K562 (cell line): ENCODE data around the gene CEP170. TPM values are rescaled to one million over a fixed set of nuclear protein-coding genes. Genes with fewer than 3 reads are reported as not detected.
"Not testable (repeated sequence)": the region's sequence is repeated elsewhere in the genome, so short reads cannot be mapped to it uniquely, and the experiment has no call there.

ENCODE experiments used
- ATAC-seq: fragments of 200-7000 bp; cut with Tn5 transposase; 3 replicates; pipeline ENCODE4 v1.9.1; 2020; ENCODE audit warnings: moderate library complexity
- BruUV-seq: library from RNA; stranded (reverse); fragments of 400-500 nt; replicated peaks from 2 replicates; lab custom pipeline; 2021; lab: Mats Ljungman, UMichigan
- CTCF ChIA-PET: fragments of 300-600 bp; formaldehyde crosslinking; extraction: SDS; loops from one replicate; lab custom pipeline; 2021; ENCODE audit warnings: low intra/inter-chr PET ratio; lab: Yijun Ruan, JAX
- POLR2A ChIA-PET: fragments of 300-600, 350-650 bp; sonication (Branson Sonifier 250); formaldehyde crosslinking; extraction: SDS; loops from one replicate; lab custom pipeline; 2021; ENCODE audit warnings: antibody characterized with exemption, inconsistent platforms; lab: Yijun Ruan, JAX
- DNase-seq, 4 experiments: peaks; one replicate each; pipeline versions ENCODE4 v3.0.0 to v3.0.0-alpha.2; 2011 to 2018; ENCODE audit warnings: low spot score in 3 of 4, mixed read lengths in 3 of 4; ENCODE audit errors: extremely low read depth in 1 of 4
- FAIRE-seq: peaks from 2 replicates; lab custom pipeline; 2011; peaks lifted over from hg19 to GRCh38; lab: Jason Lieb, UNC
- H2AFZ ChIP-seq: 2 replicates; pipeline ENCODE4 v1.6.0; 2011; ENCODE audit warnings: low read depth, low read length, control low read depth, inconsistent platforms
- H3K27ac ChIP-seq: fragments of 200-600 bp; 3 replicates; pipeline ENCODE4 v1.8.0; 2011; ENCODE audit warnings: low read depth, mild to moderate bottlenecking, control low read depth, inconsistent platforms, low read length, moderate library complexity, mixed read lengths; ENCODE audit errors: extremely low read depth
- H3K27me3 ChIP-seq, 2 experiments: fragments of 300-600 bp in 1 of 2; 2 replicates in 1 of 2; 3 replicates in 1 of 2; pipeline versions ENCODE4 v1.6.0 to v1.8.0; 2011; ENCODE audit warnings: inconsistent platforms in 2 of 2, low read length in 2 of 2, mild to moderate bottlenecking in 1 of 2, mixed read lengths in 1 of 2, moderate library complexity in 1 of 2; ENCODE audit not compliant: control insufficient read depth in 2 of 2, insufficient read depth in 2 of 2
- H3K36me3 ChIP-seq: fragments of 300-600 bp; 3 replicates; pipeline ENCODE4 v1.8.0; 2011; ENCODE audit warnings: mild to moderate bottlenecking, low read length, inconsistent platforms; ENCODE audit not compliant: control insufficient read depth, insufficient read depth
- H3K4me1 ChIP-seq, 2 experiments: fragments of 200-600 bp in 1 of 2; replicated peaks in 1 of 2; 2 replicates in 1 of 2; 3 replicates in 1 of 2; pipeline versions ENCODE4 v1.5.1 to v1.8.0; 2011; ENCODE audit warnings: inconsistent platforms in 2 of 2, low read length in 2 of 2, mild to moderate bottlenecking in 1 of 2, mixed read lengths in 1 of 2, moderate library complexity in 1 of 2; ENCODE audit not compliant: control insufficient read depth in 2 of 2, insufficient read depth in 2 of 2
- H3K4me2 ChIP-seq: 2 replicates; pipeline ENCODE4 v1.6.1; 2011; ENCODE audit warnings: low read length, control low read depth, inconsistent platforms, mixed read lengths; ENCODE audit not compliant: insufficient read depth
- H3K4me3 ChIP-seq: fragments of 200-600 bp; sonication (generic), shearing (Covaris generic); 2 replicates; pipeline ENCODE4 v1.5.1; 2016; ENCODE audit warnings: control low read depth, inconsistent platforms
- H3K79me2 ChIP-seq: fragments of 200-600 bp; 3 replicates; pipeline ENCODE4 v1.8.0; 2011; ENCODE audit warnings: low read length, inconsistent platforms; ENCODE audit not compliant: control insufficient read depth, insufficient read depth
- H3K9ac ChIP-seq, 2 experiments: 2 replicates each; pipeline versions ENCODE4 v1.6.0 to v1.6.1; 2011; ENCODE audit warnings: low read depth in 2 of 2, low read length in 2 of 2, control low read depth in 1 of 2, inconsistent platforms in 1 of 2, mild to moderate bottlenecking in 1 of 2, mixed read lengths in 1 of 2; ENCODE audit not compliant: insufficient read depth in 1 of 2
- H3K9me1 ChIP-seq: one replicate; pipeline ENCODE4 v1.6.0; 2011; ENCODE audit warnings: inconsistent platforms, mild to moderate bottlenecking, low read length, moderate library complexity; ENCODE audit not compliant: control insufficient read depth, insufficient read depth
- H3K9me3 ChIP-seq: replicated peaks from 2 replicates; pipeline ENCODE4 v1.5.1; 2011; ENCODE audit warnings: low read depth, low read length, inconsistent platforms; ENCODE audit not compliant: control insufficient read depth, insufficient read depth
- H4K20me1 ChIP-seq: replicated peaks from 2 replicates; pipeline ENCODE4 v1.6.1; 2011; ENCODE audit warnings: low read length, inconsistent platforms, mixed read lengths; ENCODE audit not compliant: control insufficient read depth, insufficient read depth
- CEBPB ChIP-seq: fragments of 450-650 bp; IDR thresholded peaks from 2 replicates; pipeline ENCODE4 v1.6.1; 2016; ENCODE audit warnings: missing genetic modification characterization, missing compliant biosample characterization
- CEBPG ChIP-seq, 3 experiments: fragments of 200-800 bp in 1 of 3; sonication (Bioruptor generic) in 1 of 3; sonication (generic) in 1 of 3; formaldehyde crosslinking in 1 of 3; IDR thresholded peaks in 2 of 3; conservative IDR thresholded peaks in 1 of 3; 2 replicates each; pipeline versions ENCODE4 v1.6.1 to v1.8.0; 2016 to 2022; ENCODE audit warnings: missing compliant biosample characterization in 2 of 3, missing genetic modification characterization in 2 of 3, mild to moderate bottlenecking in 1 of 3, missing genetic modification reagents in 1 of 3
- WGBS: fragments of 100-300 bp; shearing (Covaris generic); methylation state at CpG from one replicate; pipeline ENCODE4 v1.1.6; 2016; ENCODE audit warnings: low coverage, mixed read lengths; ENCODE audit not compliant: insufficient coverage; ENCODE audit errors: missing lambda C conversion rate; 5-methylcytosine and 5-hydroxymethylcytosine counted together
- in situ Hi-C: fragments of 300-500 bp; cut with MboI; formaldehyde crosslinking; loops from 4 replicates; pipeline ENCODE4 v1.15.0; 2018; ENCODE audit warnings: inconsistent platforms, mixed read lengths
- intact Hi-C: fragments of 100-400 bp; cut with micrococcal nuclease; formaldehyde crosslinking; loops from 2 replicates; pipeline ENCODE4 v1.14.2; 2022
- polyA plus RNA-seq, 8 experiments: library from polyadenylated mRNA; depleted of rRNA in 4 of 8; stranded (reverse) in 5 of 8; unstranded in 3 of 8; fragments of >200 nt; fragmentation: Nextera tagmentation in 2 of 8; fragmentation: Illumina TruSeq in 1 of 8; extraction: Ambion mirVana in 2 of 8; extraction: Trizol in 1 of 8; gene quantifications; 2 replicates each; pipeline versions ENCODE4 v1.2.1 to v1.2.3, GENCODE V29; 2011 to 2014; ENCODE audit warnings: inconsistent platforms in 1 of 8, missing spikeins in 1 of 8
- total RNA-seq, 7 experiments: library from RNA; depleted of rRNA in 6 of 7; stranded (reverse); fragments of >200 nt in 6 of 7; fragmentation: Illumina TruSeq in 2 of 7; extraction: Trizol in 2 of 7; gene quantifications; 2 replicates each; pipeline versions ENCODE4 v1.2.1 to v1.2.3, GENCODE V29; 2011 to 2021; ENCODE audit warnings: low replicate concordance in 1 of 7

CEP170 gene
- total and polyA plus RNA-seq, 9 of the 15 experiments (the other 6 are each of a cell fraction or from before 2014, with no cell fraction given), result 22.6 to 110 (median 68.5) TPM

- in situ Hi-C loops, H3K4me3 ChIP-seq: not testable (repeated sequence)
- WGBS, result 93% methylated on average over 2 of the region's 2 CpGs
Observed at GRCh38 chr1:243173758-243174369, 81.2 kb downstream of the CEP170 start.

GRCh38 chr1:243164911-243165310 lies 90.2 kb downstream of the CEP170 start:
- H3K4me3 ChIP-seq, ATAC-seq, H3K36me3 ChIP-seq, FAIRE-seq, H3K9me3 ChIP-seq, POLR2A ChIA-PET, H3K79me2 ChIP-seq, intact Hi-C loops, CTCF ChIA-PET, H3K4me1 ChIP-seq, H2AFZ ChIP-seq, H3K27ac ChIP-seq, in situ Hi-C loops, DNase-seq, H3K9me1 ChIP-seq, H3K27me3 ChIP-seq, H3K4me2 ChIP-seq, H3K9ac ChIP-seq, H4K20me1 ChIP-seq: not testable (repeated sequence)
- WGBS, result 73% methylated on average over 3 of the region's 4 CpGs
- BruUV-seq, result TSS peak; percentile 6

More at GRCh38 chr1:243173758-243174369, 81.2 kb downstream of the CEP170 start:
- DNase-seq; BruUV-seq; FAIRE-seq; H2AFZ ChIP-seq; H3K27ac ChIP-seq; intact Hi-C loops; H3K79me2 ChIP-seq; H3K27me3 ChIP-seq; H3K9me1 ChIP-seq; TF ChIP-seq CEBPG (CRISPR knock-in tag; IDR thresholded peaks at IDR 0.05): not testable (repeated sequence)
- TF ChIP-seq CEBPB (peak; percentile 83), CEBPG (tag; conservative IDR thresholded peaks at IDR 0.05 in 1 of 2, IDR thresholded peaks at IDR 0.05 in 1 of 2) (peak; percentile 13 to 78; a peak in 2 of 4 replicates)
- TF ChIP-seq, all 486 proteins: peak for 2; not testable (repeated sequence) for 484
- H3K9ac ChIP-seq, H3K4me1 ChIP-seq, H3K4me2 ChIP-seq, CTCF ChIA-PET, ATAC-seq, POLR2A ChIA-PET, H3K9me3 ChIP-seq, H4K20me1 ChIP-seq: not testable (repeated sequence)
- peaks cover 10% of the 10 kb centered on the region; the same call in 1 of the 3 replicates for H3K36me3 ChIP-seq
